GM18870 (cell line): ENCODE measurements around the gene ZFP91.

ENCODE experiments used
- ATAC-seq: cut with Tn5 transposase; IDR thresholded peaks from one replicate; pipeline ENCODE4 v1.9.1; 2021; ENCODE audit warnings: moderate library complexity; ENCODE audit not compliant: unreplicated experiment

ZFP91 gene

DNA sequence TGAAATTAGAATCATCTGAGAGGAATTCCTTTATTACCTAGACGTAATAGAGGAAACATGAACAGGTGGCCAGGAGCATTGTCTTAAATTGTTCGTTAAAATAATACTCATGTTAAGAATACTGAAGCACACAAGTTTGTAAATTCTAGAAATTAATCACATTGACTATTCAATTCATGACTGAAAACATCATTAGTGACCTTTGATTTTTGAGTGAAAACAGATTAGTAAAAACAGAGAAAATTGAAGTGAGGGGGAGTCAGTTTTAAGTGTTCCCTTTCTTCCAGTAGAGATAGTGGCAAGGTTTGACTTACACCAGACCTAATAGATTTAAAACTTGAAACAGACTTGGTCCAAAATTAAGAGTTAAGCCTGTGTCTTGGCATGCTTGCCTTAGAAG, 1.4 kb downstream of the ZFP91 start:
- no peak for ATAC-seq

DNA sequence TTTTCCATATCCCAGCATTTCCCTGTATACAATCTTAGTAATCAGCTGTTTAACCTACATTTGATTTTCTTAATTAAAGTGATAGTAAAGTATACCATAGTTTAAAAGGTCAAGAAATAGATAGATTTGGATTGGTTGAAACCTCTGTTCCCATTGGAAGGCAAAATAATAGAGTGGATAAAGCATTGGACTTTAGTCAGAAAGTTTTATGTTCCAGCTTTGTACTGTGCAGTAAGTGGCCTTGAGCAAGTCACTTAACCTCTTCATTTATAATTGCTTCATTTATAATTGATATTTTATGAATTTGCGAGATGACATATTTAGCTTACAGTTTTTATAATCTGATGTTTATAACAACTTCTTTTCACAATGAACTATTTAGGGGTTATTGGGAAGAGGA, 3.6 kb downstream of the ZFP91 start:
- ATAC-seq, result no peak

DNA sequence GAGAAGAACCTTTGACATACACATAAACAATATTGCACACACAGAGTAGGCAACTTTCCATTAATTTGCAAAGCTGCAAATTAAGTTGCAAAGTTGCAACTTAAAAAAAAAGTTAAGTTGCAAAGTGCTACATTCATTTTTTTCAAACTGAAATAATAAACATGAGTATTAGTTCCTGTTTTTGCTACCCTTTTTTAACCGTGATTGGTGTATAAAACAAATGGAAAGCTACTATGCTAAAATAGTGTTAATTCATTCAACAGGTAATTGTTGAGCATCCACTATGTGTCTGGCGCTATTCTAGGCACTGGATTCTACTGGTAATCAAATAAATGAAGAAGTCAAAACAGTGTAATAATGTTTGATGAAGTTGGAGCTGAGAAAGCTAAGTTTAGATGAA, 8.1 kb downstream of the ZFP91 start:
- no peak for ATAC-seq

DNA sequence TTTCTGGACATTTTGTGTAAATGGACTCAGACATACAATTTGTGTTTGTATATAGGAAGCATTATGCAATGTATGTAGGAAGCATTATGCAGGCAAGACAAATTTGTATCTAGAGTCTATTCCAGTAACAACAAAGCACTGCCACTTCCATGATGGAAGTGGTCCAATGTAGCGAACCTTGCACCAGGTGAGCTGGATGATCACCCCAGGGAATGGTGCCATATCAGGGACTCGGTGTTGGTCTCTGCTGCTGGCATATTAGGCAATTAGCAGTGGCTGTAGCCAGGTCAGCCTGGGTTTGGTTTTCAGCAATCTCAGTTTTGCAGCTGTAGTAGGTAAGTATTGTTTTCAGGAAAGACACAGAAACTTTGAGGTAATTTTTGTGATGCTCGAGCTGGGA, 12.8 kb downstream of the ZFP91 start:
- ATAC-seq, result no peak

DNA sequence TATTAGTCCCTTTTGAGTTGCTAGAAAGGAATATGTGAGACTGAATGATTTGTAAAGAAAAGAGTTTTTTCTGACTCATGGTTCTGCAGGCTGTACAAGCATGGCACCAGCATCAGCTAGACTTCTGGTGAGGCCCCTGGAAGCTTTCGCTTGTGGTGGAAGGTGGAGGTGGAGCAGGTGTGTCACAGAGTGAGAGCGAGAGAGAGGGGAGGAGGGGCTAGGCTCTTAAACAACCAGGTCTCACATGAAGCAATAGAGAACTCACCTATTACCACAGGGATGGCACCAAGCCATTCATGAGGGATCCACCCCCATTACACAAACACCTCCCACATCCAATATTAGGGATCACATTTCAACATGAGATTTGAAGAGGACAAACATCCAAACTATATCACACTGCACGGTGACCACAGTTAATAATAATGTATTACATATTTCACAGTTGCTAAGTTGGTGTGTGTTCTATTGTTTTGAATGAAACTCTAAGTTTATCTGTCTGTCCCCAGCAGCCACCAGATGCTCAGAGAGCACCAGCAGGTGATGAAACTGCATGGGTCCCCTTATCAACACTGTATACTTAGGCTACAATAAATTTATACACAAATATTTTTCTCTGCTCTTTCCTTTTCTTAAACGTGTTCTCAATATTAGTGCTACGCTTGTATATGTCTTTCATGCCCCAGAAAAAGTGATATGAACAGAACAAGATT, 14.1 kb downstream of the ZFP91 start:
- ATAC-seq, result no peak

DNA sequence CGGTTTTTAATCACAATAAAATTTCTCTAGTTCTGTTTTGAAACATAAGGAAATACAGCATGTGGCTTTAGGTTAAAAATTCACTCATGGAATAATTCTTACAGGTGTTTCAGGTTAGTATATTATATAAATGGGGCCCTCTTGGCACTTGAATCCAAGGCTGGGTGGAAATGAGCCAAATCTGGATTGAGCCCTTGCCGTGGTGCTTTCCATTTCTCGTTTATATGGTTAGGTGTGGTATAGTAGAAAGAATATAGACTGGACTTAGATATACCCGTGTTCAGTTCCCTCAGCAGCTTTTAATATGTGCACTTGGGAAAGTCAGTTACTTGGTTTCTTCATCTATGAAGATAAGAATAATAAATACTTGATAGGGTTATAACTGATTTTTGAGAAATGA, 16.0 kb downstream of the ZFP91 start:
- ATAC-seq, result no peak

DNA sequence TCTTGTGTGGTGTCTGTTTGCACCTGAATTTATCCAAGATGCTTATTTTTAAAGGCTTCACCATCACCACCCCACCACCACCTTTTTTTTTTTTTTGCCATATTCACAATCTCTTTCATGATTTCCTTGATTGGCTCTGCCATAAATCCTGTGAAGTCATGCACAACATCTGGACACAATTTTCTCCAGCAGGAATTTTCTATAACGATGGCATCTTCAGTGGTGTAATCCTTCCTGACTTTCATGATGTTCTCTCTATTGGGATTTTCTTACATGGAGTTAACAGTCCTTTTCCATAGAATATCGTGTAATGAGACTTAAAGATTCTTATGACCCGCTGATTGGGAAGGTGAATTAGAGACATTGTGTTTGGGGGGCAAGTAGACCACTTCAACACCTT, 17.8 kb downstream of the ZFP91 start:
- no peak for ATAC-seq

DNA sequence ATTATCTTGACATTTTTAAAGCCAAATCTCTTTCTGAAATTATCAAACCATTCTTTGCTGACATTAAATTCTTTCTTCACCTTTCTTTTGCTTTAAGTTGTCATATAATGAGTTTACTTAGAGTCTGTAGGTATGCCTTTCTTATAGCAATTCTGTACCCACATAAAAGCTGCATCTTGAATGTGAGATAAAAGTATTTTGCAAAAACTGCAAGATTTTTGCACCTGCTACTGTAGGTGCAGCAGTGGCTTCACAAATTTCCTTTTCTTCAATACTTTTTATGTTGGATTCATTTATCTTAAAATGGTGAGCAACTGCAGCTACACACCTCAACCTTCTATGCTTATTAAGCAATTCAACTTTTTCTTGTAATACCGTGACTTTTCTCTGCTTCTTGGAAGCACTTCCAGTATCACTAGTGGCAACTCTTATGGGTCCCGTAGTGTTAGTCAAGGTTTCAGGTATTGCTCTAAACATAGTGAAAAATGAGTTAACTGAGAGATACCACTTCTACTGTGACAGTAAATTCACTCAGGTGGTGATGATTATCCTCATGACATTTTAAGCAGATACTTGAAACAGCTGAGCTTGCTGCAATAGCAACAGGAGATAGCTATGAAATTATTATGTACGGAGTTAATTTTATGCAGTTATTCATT, 18.8 kb downstream of the ZFP91 start:
- ATAC-seq, result no peak

DNA sequence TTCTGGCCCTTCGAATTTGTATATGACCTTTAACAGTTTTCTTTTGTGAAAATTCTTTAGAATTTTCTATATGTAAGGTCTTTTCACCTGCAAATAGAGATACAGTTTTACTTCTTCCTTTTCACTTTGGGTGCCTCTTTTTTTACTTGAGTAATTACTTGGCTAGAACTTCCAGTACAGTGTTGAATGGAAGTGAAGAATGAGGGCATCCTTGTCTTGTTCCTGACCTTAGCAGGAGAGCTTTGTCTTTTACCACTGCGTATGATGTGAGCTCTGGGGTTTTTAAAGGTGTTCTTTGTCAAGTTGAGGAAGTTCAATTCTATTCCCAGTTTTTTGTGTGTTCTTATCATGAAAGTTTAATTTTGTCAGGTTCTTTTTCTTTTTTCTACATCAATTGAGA, 21.6 kb downstream of the ZFP91 start:
- no peak for ATAC-seq

DNA sequence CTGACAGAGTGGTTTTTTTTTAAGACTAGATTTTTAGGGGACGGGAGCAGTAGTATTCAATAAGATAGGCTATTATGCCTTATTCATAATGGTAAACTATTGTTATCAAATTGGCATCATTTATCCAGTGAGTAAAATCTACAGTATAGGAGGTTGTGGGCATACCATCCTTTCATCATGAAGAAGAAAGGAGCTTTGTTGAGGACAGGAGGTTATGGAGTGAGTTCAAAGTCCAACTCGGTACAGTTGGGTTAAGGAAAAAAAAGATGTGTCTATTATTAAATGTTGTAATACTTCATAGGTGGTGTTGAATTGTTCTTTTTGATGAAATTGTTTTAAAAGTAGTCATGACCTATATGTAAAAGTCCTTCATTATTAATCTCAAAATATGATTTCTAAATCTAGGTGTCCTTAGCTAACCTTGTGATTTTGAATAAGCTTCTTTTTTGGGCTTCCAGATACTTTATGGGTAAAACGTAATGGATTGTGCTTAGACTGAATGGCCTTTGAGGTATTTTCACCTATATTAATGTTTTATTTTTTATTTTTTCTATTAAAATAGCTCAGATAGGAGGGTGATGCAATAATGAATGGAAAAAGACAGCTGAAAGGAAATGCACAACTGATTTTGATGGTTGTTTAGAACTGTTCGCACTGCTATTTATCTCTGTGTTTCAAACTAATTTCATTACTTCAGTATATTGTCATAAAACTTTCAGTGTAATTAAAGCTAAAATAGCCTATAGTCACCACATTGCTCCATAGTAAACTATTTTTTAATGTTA, 28.3 kb downstream of the ZFP91 start:
- no peak for ATAC-seq

DNA sequence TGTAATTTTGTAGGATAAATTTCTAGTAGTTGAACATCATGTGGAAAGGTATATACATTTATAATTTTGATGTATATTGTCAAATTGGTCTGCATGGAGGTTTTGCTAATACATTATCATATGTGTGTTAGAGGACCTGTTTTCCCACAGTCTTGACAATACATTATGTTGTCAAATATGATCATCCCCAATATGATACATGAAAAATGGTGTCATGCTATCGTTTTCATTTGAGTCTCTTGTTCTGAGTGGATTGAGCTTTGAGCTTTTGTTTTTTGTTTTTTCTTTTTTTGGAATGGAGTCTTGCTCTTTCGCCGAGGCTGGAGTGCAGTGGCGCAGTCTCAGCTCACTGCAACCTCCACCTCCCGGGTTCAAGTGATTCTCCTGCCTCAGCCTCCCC, 29.5 kb downstream of the ZFP91 start:
- ATAC-seq, result no peak

DNA sequence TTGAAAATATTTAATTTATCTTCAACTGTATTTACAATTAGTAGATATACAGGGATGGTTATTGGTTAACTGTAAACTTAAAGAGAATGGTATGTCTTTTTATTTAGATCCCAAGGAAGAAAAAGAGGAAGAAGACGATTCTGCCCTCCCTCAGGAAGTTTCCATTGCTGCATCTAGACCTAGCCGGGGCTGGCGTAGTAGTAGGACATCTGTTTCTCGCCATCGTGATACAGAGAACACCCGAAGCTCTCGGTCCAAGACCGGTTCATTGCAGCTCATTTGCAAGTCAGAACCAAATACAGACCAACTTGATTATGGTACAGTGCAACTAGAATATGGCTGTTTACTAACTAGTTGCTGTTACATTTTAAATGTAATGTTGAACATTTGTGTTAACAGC, 30.9 kb downstream of the ZFP91 start:
- ATAC-seq, result no peak

DNA sequence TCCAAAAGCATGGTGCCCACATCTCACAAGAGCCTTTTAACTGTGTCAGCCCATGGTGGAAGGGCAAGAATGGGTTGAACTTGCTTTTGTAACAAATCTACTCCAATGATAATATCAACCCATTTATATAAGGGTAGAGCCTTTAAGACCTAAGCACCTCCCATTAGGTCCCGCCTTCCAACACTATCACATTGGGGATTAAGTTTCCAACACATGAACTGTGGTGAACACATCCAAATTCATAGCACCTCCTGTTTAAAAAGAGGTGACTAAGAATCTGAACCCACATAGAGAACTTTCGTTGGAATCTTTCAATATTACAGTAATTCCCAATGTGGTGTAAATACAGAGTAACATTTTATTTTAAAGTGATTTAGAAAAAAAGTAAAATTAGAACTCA, 34.4 kb downstream of the ZFP91 start:
- ATAC-seq, result no peak

DNA sequence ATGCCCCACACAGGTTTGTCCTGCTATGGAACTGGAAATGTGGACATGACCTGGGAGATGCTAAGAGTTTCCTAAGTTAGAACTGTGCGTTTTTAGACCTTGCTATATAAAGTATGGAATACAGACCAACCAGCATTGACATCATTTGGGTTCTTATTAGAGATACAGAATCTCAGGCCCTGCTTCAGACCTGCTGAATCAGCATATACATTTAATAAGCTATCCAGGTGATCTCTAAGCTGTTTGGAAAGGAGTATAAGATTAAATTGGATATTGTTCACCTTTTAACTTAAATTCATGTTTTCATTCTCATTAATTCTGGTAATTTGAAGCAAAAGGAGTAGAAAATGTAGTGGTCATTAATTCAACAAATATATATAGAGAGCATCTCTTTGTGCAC, 36.7 kb downstream of the ZFP91 start:
- ATAC-seq, result no peak

DNA sequence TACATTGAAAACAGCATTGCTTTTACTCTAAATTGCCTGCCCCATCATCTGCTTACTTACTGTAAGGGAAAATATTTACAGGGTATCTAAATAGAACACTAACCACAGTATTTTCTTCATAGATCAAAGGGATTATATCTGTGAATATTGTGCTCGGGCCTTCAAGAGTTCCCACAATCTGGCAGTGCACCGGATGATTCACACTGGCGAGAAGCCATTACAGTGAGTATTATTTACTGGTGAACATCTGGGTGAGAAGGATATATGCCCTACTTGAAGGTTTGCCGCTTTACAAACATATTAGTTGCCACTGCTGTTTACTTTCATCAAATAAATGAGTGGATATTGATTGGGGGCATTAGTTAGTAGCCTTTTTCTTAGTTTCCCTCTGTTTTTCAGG, 37.7 kb downstream of the ZFP91 start:
- ATAC-seq, result no peak

DNA sequence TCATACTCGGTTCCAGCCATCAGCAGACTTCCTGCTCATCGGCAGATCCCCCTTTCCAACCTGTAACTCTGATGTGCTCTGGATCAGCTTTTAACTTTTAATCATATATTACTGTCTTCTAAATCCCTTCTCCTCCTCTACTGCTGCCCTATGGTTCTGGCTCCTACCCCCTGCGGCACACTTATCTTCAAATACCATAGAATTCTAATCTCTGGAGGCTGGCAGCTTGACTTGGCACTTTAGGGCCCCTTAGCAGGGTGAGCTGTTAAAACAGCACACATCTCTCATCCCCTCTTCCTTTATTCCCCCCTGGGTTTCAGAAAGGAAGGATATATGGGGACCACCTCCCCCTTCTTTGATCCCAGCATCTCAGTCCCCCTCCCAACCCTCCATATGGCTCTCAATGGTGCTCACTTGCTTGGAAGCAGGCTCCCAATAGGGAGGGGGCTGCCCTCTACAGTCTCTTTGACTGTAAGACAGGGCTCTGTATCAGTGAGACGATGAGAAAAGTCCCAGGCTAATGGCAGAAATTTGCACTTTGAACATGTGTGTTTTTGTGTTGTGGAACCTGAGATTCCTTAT, 39.2 kb downstream of the ZFP91 start:
- no peak for ATAC-seq

DNA sequence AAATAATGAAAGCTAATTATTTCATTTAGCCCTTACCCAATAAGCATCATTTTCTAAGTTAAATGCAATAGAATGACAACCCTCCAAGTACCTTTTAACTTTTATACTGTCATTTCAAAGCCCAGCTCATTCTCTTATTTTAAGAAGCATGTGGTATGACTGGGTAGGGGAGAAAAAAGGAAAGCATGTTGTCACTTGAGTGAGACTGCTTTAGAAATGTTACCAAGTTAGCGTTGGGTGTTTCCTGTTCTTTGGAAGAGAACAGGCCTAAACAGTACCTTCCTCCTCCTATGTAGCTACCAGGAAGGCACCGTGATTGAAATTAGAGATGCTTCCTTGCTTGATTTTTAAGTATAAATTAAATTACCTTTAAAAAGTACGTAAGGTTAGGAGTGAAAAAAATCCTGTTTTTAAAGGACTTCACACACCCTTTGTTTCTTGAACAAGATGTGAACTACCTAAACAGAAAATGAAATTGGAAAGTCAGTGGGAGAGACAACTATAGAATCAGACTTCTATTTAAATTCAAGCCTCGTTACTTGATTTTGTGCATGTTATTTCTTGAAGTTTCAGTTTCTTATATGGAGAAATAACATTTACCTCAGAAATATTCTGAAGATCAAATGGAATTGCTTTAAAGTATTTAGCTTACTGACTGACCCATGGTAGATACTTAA, 42.9 kb downstream of the ZFP91 start:
- ATAC-seq, result peak; percentile 46

DNA sequence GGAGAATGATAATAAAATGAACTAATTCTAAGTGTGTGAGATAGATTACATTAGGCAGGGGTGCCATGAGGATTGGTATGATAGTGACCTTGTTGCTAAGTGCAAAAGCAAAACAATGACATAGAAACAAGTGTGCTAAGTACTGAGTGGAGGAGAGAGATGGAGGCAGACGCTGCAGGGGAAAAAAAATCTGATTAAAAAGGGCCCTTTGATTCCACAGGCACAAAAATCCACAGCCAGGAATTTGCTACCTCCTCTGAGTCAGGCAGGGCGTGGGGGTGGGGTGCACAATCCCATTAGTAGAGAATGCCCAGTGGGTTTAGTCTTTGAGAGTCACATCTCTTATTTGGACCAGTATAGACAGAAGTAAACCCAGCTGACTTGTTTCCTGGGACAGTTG, 43.5 kb downstream of the ZFP91 start, which contains the start of gene CNTF:
CNTF (plus strand) TSS at position 322 of the 400 bp plus-strand sequence. CDS start 88 bp downstream, outside the sequence.
- ATAC-seq, result no peak

DNA sequence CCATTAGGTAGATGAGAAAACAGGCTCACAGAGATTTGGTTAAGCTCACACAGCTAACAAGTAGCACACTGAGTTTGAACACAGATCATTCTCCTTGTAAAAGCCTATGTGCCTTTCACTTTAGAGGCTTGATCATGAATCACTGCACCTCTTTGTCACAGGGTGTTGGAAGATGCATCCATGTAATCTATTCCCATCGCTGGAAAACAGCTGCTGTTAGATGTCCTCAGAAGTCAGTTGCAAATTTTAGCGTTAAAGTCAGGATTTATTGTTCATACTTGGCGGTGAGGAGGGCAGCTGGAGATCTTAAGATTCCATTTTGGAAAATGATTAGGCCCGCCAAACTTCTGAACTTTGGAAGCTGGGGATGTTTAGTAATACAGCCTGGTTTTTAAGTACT, 46.2 kb downstream of the ZFP91 start:
- no peak for ATAC-seq

DNA sequence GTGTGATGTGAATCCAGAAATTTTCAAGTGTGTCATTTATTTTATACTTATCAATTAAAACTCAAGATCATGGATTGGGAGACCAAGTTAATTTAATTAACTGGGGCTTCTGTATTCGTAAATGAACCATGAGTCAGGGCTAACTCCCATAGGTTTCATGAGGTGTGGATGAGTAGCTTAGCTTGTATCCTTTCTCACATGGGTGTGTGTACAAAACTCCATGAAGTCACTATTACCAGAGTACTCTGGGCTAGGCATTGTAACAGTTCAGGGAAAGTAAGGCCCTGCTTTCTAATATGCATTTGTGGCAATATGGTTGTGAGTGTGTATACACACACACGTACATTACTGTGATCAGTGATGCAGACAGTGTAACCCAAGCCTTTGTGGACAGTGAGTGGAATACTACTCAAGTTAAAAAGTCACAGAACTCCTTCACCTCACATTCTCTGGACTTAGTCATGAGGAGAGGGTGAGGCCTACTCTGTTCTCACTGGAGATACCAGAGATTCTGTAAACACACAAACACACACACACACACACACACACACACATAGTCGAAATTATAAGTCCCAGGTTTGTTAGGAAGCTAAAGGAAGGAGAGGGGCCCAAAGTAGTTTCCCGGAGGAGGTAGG, 47.1 kb downstream of the ZFP91 start:
- ATAC-seq, result no peak
